DMS114 treated with DMSO at 0.1 percent for 48 hours (cell line): ENCODE measurements around the gene EIF2AK2.
"Not testable (repeated sequence)": the region's sequence is repeated elsewhere in the genome, so short reads cannot be mapped to it uniquely, and the experiment has no call there.

Experiments
- DNase-seq: peaks from one replicate; lab custom pipeline; 2025; ENCODE audit not compliant: unreplicated experiment; lab: John Stamatoyannopoulos, UW

Gene EIF2AK2

GRCh38 chr2:37156857-37157714, at the start of gene EIF2AK2:
Gene EIF2AK2 (minus strand): TSS chr2:37156980. CDS start chr2:37147806, 9,174 bp downstream.
- DNase-seq = peak; percentile 80

GRCh38 chr2:37205689-37206341, 49.0 kb upstream of the EIF2AK2 start:
- DNase-seq = no peak

- not testable (repeated sequence) for DNase-seq
Observed at GRCh38 chr2:37205071-37205661, 48.4 kb upstream of the EIF2AK2 start.

- no peak for DNase-seq
Observed at GRCh38 chr2:37203708-37204107, 46.9 kb upstream of the EIF2AK2 start.

- DNase-seq = no peak
Observed at GRCh38 chr2:37201766-37202165, 45.0 kb upstream of the EIF2AK2 start.

- DNase-seq = no peak
Observed at GRCh38 chr2:37201208-37201607, 44.4 kb upstream of the EIF2AK2 start.

- no peak for DNase-seq
Observed at GRCh38 chr2:37198681-37199065, 41.9 kb upstream of the EIF2AK2 start.

- DNase-seq = peak; percentile 66
Observed at GRCh38 chr2:37196320-37197195, 39.8 kb upstream of the EIF2AK2 start, which contains the start of gene CEBPZOS. Gene CEBPZOS (plus strand): TSS chr2:37196496. CDS start chr2:37199705, 3,209 bp downstream.

GRCh38 chr2:37195862-37196319, 39.1 kb upstream of the EIF2AK2 start:
- DNase-seq = not testable (repeated sequence)

GRCh38 chr2:37192551-37192950, 35.8 kb upstream of the EIF2AK2 start:
- DNase-seq = no peak

- no peak for DNase-seq
Observed at GRCh38 chr2:37191747-37192146, 35.0 kb upstream of the EIF2AK2 start.

- no peak for DNase-seq
Observed at GRCh38 chr2:37191253-37191652, 34.5 kb upstream of the EIF2AK2 start.

- no peak for DNase-seq
Observed at GRCh38 chr2:37190290-37190689, 33.5 kb upstream of the EIF2AK2 start.

- DNase-seq = no peak
Observed at GRCh38 chr2:37189452-37190153, 32.8 kb upstream of the EIF2AK2 start.

GRCh38 chr2:37188570-37188969, 31.8 kb upstream of the EIF2AK2 start, which contains the start of gene SULT6B1:
Gene SULT6B1 (minus strand): TSS chr2:37188670. CDS start chr2:37188640, 30 bp downstream.
- DNase-seq = no peak

GRCh38 chr2:37181726-37182684, 25.2 kb upstream of the EIF2AK2 start:
- no peak for DNase-seq

- no peak for DNase-seq
Observed at GRCh38 chr2:37180640-37181039, 23.9 kb upstream of the EIF2AK2 start.

- DNase-seq = no peak
Observed at GRCh38 chr2:37180006-37180639, 23.3 kb upstream of the EIF2AK2 start.
